ENCODE measurements around the gene CNKSR3.

DNA sequence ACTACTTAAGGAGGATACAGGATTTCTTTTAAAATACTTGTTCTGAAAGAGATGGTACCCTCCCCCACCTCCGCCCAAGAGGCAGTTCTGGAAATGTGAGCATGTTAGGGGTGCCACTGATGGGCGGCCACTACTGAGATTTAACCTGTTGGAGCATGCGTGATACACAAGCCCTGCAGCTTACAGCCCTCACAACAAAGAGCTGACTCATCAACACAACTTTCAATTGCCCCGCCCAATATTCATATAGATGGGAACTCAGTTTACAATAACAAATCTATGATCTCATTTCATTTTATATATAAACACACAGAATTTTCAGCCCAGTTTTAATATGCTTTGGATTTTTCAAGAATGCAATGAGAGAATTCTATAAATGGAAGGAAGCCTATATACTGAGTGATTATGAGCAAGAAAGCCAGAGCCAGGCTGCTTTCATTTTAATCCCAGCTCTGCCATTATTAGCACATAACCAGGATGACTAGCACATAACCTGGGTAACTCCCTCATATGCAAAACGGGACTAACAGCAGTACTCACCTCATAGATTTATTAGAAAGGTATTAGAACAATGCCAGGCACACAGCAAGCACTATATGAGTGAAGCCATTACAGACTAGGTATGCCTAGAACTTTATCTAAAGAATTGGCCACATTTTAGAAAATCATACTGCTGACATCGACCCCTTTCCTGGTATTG, 108.3 kb downstream of the CNKSR3 start:
- TF ChIP-seq, protein P1, sequence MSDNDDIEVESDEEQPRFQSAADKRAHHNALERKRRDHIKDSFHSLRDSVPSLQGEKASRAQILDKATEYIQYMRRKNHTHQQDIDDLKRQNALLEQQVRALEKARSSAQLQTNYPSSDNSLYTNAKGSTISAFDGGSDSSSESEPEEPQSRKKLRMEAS (IDR thresholded peaks at IDR 0.05): no peak
- no peak for TF ChIP-seq EP300 (IDR thresholded peaks at IDR 0.05; ENCODE audit: borderline replicate concordance)
- TF ChIP-seq TEAD4 (IDR thresholded peaks at IDR 0.05): no peak
- no peak for TF ChIP-seq EGR1 (IDR thresholded peaks at IDR 0.05)
- no peak for TF ChIP-seq CREB1 (IDR thresholded peaks at IDR 0.05; ENCODE audit: low read depth)
- no peak for TF ChIP-seq YY1 (IDR thresholded peaks at IDR 0.05; ENCODE audit: low read depth)
- TF ChIP-seq CEBPB (IDR thresholded peaks at IDR 0.05): no peak
- TF ChIP-seq NFIC (IDR thresholded peaks at IDR 0.05): no peak
- TF ChIP-seq TAF1 (IDR thresholded peaks at IDR 0.05; ENCODE audit: low read depth): no peak
